GM13976 (cell line): ENCODE results near the gene CEP162.

Experiments used
- DNase-seq: peaks from one replicate; pipeline ENCODE4 v3.0.0; 2012; ENCODE audit warnings: low spot score
- in situ Hi-C: fragments of 300-500 bp; cut with MboI; formaldehyde crosslinking; loops from one replicate; pipeline ENCODE4 v1.12.0; 2022; ENCODE audit warnings: low sequenced_read_pairs, mixed read lengths, inconsistent platforms; ENCODE audit not compliant: unreplicated experiment
- TF ChIP-seq, protein P1 (sequence below): IDR thresholded peaks from 2 replicates; pipeline ENCODE4 v1.5.1; 2012; ENCODE audit warnings: borderline replicate concordance, mild to moderate bottlenecking; ENCODE audit not compliant: insufficient read depth; ENCODE audit errors: extremely low read depth, missing control alignments, control extremely low read depth

The CEP162 gene

DNA sequence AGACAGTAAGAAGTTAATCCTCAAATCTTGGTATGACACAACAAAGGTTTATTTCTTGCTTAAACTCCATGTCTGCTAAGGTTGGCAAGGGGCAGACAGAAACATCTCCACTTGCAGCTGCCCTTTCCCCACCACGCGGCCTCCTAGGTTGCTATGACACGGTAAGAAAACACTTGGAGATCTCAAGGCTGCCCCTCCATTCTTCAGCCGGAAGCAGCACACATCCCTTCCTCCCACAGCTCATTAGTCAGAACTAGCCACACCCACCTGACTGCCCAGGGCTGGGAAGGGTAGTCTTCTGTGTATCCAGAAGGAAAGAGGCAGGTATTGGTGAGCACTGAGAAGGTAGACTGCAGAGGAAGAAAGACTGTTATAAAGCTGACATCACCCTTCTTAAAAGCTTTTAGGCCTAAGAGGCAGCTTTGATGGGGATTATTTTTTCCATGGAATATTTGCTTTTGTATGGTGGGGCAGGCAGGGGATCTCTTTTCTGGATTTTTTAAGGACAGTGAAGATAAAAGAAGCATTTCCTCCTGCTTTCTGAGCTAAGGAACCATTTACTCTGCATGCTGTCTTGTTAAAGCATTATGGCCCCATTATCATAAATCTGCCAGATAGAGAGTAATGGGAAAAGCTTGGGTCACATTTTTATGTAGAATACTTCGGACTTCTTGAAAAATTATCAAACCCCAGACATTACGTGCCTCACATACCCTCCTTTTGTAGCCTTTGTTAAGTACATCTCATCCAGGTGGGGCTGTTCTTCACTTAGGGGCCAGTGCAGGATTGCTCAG lies 152.3 kb downstream of the CEP162 start:
- TF ChIP-seq, protein P1, sequence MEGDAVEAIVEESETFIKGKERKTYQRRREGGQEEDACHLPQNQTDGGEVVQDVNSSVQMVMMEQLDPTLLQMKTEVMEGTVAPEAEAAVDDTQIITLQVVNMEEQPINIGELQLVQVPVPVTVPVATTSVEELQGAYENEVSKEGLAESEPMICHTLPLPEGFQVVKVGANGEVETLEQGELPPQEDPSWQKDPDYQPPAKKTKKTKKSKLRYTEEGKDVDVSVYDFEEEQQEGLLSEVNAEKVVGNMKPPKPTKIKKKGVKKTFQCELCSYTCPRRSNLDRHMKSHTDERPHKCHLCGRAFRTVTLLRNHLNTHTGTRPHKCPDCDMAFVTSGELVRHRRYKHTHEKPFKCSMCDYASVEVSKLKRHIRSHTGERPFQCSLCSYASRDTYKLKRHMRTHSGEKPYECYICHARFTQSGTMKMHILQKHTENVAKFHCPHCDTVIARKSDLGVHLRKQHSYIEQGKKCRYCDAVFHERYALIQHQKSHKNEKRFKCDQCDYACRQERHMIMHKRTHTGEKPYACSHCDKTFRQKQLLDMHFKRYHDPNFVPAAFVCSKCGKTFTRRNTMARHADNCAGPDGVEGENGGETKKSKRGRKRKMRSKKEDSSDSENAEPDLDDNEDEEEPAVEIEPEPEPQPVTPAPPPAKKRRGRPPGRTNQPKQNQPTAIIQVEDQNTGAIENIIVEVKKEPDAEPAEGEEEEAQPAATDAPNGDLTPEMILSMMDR, result no peak
- no peak for DNase-seq
- in situ Hi-C loops, result no loop called here
